ENCODE results near the gene RAE1.
"Not testable (repeated sequence)": the region's sequence is repeated elsewhere in the genome, so short reads cannot be mapped to it uniquely, and the experiment has no call there.

The RAE1 gene

DNA sequence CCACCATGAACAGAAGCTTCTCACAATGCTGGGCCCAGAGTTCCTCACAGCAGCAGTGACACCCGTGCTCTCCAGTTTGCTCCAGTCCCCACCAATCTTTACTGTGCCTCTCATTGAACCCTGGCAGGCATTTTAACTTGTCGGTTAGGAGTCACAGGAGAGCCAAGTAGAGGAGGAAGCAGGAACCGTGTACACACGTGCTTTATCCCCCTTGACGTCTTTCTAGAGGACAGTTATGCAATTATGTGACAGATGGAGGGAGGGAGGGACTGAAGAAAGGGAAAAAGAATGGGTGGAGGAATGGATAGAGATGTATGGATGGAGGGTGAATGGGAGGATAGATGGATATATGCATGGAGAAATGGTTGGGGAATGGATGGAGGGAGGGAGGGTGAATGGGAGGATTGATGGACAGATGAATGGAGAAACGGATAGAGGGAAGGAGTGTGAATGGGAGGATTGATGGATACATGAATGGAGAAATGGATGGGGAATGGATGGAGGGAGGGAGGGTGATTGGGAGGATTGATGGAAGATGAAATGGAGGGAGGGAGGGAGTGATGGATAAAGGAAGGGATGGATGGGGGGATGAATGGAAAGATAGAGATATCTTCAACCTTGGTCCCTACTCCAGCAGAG, 66.1 kb downstream of the RAE1 start:
- no peak for DNase-seq

DNA sequence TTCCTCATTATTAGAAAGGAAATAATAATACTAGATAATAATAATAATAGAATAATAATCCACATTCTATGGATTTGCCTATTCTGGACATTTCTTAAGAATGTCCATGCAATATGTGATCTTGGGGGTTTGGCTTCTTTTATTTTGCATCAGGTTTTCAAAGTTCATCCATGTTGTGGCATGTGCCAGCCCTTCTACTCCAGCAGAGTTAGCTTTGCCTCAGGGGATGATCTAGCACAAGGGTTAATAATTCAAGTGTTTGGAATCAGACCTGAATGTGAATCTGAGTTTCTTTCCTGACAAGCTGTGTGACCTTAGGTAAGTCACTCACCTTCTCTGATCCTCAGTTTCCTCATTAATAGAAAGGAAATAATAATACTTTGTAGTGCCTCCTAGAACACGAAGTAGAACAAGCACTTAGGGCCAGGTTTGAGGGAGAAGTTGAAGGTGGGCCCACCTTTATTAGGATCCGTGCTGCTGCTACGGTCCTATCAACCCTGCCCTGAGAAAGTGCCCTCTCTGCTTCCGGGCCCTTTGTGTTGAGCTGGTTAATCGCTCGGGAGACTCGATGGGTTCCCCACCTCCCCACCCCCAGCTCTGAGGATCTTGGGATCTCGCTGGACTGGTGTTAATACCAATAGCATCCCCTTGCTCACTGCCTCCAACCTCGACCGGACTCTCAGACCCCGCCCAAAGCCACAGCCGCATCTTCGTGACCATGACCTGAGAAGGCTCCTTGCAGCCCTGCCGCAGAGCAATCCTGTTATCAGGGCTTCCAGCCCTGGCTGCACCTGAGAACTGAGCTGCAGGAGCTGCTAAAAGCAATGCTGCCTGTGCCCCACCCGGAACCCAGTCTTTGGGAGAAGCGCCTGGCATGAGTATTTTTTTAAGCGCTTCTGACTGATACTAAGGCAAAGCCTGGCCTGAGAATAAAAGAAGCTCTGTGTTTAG, 67.0 kb downstream of the RAE1 start:
- no peak for DNase-seq

DNA sequence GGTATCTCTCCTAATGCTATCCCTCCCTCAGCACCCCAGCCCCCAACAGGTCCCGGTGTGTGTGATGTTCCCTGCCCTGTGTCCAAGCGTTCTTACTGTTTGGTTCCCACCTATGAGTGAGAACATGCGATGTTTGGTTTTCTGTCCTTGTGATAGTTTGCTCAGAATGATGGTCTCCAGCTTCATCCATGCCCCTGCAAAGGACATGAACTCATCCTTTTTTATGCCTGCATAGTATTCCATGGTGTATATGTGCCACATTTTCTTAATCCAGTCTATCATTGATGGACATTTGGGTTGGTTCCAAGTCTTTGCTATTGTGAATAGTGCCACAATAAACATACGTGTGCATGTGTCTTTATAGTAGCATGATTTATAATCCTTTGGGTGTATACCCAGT, 68.4 kb downstream of the RAE1 start:
- not testable (repeated sequence) for DNase-seq

DNA sequence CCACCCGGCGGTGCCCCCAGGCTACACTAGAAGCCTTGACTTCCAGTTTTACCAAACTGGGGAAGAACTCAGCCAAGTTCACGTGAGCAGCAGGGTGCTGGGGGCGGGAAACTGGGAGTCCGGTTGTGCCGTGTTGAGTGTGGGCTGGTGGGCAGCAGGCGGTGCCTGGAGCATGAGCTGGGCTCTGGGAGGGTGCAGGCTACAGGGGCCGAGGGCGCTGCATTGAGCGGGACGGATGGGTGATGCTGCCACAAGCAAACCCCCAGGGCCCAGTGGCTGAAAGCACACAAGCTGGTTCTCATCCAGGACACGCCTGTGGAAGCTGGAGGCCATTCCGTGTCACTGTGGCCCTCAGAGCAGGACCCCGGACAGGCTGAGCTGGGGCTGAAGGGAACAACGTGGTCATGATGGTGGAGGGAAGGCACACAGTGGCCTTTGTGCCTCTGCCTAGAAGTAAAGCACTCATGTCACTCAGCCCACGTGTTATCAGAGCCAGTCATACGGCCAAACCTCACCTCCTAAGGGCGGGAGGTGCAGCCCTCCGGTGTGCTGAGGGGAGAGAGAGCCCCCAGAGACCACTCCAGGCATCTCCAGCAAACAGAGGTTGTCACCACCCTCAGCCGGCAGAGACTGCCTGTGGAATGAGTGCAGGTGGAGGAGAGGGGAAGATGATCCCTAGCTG, 69.7 kb downstream of the RAE1 start:
- DNase-seq = no peak

DNA sequence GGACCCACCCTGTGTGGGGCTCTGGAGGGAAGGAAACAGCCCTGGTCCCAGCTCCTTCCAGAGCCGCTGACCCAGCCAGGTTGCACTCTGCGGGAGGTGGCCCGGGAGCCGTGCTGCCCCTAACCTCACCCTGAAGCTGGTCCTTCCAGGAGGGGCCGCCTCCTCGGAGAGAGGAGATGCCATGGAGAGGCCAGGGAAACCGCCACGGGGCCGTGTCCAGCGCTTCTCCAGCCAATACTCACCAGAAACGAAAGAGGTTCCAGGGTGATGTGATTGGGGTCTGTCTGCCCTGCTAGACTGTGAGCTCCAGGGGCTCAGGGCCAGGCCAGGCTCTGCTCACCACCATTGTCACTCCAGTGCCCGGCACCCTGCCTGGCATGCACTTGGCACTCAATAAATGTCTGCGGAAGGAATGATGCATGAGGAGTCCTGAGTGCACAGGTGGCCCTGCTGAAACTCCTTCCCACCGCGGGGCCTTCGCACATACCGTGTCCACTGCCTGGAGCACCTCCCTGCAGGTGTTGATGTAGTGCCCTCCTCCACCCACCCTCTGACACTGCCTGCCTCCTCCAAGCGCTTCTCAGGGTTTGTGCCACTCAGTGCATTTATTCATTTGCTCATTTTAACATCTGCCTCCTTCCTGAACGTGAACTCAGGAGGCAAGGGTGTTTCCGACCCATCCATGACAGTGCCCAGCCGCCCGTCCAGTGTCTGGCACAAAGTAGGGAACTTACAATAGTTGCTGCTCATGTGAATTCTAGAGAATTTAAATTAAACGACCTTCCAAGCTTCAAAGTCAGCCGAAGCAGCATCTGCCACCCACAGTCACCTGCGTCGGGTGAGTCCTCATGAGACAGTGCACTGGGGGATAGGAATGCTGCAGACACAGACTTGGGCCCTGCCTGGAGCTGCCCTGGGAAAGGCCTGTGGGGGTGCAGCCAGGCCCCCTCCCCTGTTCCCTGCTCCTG, 70.5 kb downstream of the RAE1 start:
- DNase-seq = no peak

DNA sequence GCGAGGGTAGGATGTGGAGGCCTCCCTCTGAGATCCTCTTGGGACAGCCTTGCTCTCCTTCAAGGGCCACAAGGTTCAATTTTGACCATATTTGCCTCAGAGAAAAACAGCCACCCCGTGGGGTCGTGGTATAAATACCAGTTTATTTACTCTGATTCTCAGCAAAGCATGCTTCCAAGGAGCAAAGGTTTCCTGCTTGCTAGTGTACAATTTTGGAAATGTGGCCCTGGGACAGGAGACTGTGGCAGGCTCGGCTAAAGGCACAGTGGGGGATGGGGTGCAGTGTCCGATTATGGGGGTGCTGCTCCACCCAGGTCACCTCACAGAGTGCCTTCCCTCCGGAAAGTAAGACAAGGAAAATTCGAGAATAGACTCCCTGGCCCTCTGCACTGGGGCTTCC, 71.2 kb downstream of the RAE1 start:
- no peak for DNase-seq

DNA sequence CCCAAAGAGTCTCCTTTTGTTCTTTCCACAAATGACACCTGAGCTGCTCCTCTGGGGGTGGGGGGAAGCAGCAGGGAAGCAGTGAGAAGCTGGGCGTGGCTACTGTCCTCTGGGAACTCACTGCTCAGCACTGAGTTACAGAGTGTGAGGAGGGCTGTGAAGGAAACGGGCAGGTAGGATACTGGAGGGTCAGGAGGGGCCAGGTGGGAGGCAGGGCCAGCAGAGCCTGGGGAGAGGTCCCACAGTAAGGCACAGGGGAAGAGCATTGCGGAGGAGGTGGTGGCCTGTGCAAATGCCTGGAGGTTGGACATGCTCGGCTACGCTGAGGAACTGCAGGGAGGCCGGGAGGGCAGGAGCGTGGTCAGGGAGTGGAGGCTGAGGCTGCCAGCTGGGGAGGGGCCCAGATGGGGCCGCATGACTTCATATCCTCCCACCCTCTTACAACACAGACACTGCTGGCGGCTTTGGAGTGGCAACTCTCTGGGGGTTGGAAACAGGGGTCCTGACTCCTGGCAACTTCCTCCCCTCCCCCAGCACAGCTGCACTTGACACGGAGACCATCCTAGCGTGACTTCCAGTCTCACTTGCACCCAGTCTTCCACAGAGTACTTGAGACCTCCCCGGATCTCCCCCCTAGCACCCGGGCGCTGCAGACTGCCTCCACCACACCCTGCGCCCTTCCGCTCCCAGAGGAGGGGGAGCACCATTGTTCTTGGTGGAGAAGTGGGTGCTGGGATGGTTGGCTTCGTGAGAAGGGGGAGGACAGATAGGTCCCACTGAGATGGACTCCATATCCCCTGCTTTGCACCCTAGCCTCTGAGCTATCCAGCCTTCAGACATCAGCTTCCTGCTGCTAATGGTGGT, 74.3 kb downstream of the RAE1 start:
- DNase-seq = no peak

DNA sequence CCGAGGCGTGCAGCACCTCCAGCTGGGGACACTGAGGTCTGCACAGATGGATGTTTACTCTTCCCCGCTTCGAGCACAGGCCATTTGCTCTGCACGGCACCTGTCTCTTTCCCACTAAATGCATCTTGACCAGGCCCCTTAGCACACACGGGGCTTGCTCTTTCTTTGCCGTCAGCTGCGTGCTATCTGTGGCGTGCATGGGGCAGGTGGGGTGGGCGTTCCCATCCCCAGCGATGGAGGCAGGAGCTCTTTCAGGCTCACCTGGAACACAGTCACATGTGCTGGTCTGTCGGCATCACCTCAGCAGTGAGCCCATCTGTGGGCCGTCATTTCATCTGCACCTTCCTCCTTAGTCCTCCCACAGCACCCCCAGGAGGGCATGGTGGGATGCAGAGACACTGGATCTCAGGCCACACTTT, 75.2 kb downstream of the RAE1 start:
- DNase-seq = no peak

DNA sequence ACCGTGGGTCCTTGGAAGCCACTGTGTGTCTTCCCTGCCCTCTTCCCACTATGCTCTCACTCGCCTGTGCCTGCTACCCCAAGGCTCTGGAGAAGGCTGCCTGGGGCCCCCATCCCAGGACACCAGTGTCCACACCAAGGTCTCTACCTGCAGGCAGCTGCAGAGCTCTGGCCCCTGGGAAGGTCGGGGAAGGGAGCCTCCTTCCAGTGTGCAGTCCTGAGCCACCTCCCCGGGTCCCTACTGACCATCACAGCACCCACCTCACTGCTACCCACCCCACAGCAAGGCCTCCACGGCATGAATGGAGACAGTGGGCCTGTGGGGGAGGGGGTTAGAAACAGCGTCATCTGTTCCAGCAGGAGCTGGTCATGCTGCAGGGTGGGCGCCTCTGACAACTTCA, 75.8 kb downstream of the RAE1 start:
- DNase-seq = no peak

DNA sequence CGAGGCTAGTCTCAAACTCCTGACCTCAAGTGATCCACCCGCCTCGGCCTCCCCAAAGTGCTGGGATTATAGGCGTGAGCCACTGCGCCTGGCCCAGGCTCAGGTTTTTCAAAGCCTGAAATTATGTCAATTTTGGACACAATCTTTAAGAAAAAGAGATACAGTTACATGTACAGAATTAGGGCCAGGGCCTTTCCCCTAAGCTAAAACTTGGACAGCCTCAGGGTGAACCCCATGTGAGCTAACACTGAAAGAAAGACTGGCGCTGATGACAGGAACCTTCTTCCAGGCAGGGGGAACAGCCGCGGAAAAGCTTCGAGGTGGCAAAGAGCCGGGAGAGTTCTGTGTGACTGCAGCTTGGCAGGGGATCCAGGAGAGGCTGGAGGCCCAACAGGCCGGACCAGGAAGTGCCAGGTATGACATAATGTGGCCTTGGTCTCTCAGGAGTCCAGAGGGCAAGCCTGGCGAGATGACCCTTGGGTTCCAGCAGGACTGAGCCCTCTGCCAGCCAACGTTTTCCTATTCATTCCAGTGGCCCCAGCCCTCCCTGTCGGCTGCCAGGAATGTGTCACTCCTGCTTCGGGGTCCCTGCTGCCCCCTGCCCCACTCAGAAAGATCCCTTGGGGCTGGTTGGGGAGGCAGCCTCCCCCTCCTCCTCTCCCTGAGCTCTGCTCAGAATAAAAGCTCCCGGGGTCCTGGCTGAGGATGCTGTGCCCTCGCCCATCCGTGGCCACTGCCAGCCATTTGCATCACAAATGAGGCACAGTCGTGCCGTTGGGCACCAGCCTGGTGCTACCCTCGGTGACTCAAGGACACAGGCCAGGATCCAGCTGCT, 77.5 kb downstream of the RAE1 start:
- DNase-seq = no peak

Measured in CD4-positive, alpha-beta T cell treated with Interferon gamma for 1 hour (primary cell).